DOHH2 (cell line): ENCODE data around the gene RBM22.

ENCODE experiments used
- H3F3A ChIP-seq: fragments of 200-600 bp; sonication (generic), shearing (Covaris generic); 2 replicates; pipeline ENCODE4 v1.6.0; 2016; ENCODE audit warnings: antibody characterized with exemption, mild to moderate bottlenecking; ENCODE audit not compliant: control insufficient read depth, insufficient read depth
- H3K27ac ChIP-seq: fragments of 200-600 bp; sonication (generic); 2 replicates; pipeline ENCODE4 v1.5.1; 2014; ENCODE audit warnings: low read depth, mild to moderate bottlenecking, low read length, moderate library complexity
- H3K27me3 ChIP-seq: fragments of 200-600 bp; sonication (generic); 2 replicates; pipeline ENCODE4 v1.6.1; 2014; ENCODE audit warnings: mild to moderate bottlenecking, low read length, mixed read lengths; ENCODE audit not compliant: control insufficient read depth
- H3K36me3 ChIP-seq: fragments of 200-600 bp; sonication (generic); 2 replicates; pipeline ENCODE4 v1.6.1; 2014; ENCODE audit warnings: mild to moderate bottlenecking, low read length, moderate library complexity, mixed read lengths; ENCODE audit not compliant: control insufficient read depth
- H3K4me1 ChIP-seq: fragments of 200-600 bp; sonication (generic); 2 replicates; pipeline ENCODE4 v1.6.1; 2014; ENCODE audit warnings: mild to moderate bottlenecking, low read length, mixed read lengths; ENCODE audit not compliant: control insufficient read depth
- H3K4me2 ChIP-seq: fragments of 200-600 bp; sonication (generic); 2 replicates; pipeline ENCODE4 v1.6.0; 2014; ENCODE audit warnings: mild to moderate bottlenecking, low read length, moderate library complexity
- H3K4me3 ChIP-seq: fragments of 200-600 bp; sonication (generic); 2 replicates; pipeline ENCODE4 v1.5.1; 2014; ENCODE audit warnings: mild to moderate bottlenecking, low read length, mixed read lengths
- H3K79me2 ChIP-seq: fragments of 200-600 bp; sonication (generic); 2 replicates; pipeline ENCODE4 v1.6.1; 2014; ENCODE audit warnings: mild to moderate bottlenecking, low read length, mixed read lengths; ENCODE audit not compliant: control insufficient read depth
- H3K9me2 ChIP-seq: fragments of 200-600 bp; sonication (generic); replicated peaks from 2 replicates; pipeline ENCODE4 v1.6.1; 2014; ENCODE audit warnings: mild to moderate bottlenecking, low read length, mixed read lengths; ENCODE audit not compliant: control insufficient read depth
- H3K9me3 ChIP-seq: fragments of 200-600 bp; sonication (generic); 2 replicates; pipeline ENCODE4 v1.6.1; 2014; ENCODE audit warnings: antibody characterized with exemption, low read length, mixed read lengths; ENCODE audit not compliant: control insufficient read depth, insufficient read depth
- H4K20me1 ChIP-seq: fragments of 200-600 bp; sonication (generic); 2 replicates; pipeline ENCODE4 v1.6.0; 2014; ENCODE audit warnings: low read depth, mild to moderate bottlenecking, antibody characterized with exemption, low read length, moderate library complexity; ENCODE audit not compliant: control insufficient read depth, insufficient read depth
- CTCF ChIP-seq: fragments of 200-600 bp; sonication (generic); IDR thresholded peaks from one replicate; pipeline ENCODE4 v1.5.1; 2014; ENCODE audit warnings: antibody characterized with exemption, mild to moderate bottlenecking, low read depth, low read length; ENCODE audit not compliant: poor library complexity, severe bottlenecking
- EZH2phosphoT487 ChIP-seq: fragments of 200-600 bp; sonication (generic); IDR thresholded peaks from 2 replicates; pipeline ENCODE4 v1.6.1; 2017; ENCODE audit warnings: borderline replicate concordance, mild to moderate bottlenecking, antibody characterized with exemption, low read length, moderate library complexity, mixed read lengths

The RBM22 gene

DNA sequence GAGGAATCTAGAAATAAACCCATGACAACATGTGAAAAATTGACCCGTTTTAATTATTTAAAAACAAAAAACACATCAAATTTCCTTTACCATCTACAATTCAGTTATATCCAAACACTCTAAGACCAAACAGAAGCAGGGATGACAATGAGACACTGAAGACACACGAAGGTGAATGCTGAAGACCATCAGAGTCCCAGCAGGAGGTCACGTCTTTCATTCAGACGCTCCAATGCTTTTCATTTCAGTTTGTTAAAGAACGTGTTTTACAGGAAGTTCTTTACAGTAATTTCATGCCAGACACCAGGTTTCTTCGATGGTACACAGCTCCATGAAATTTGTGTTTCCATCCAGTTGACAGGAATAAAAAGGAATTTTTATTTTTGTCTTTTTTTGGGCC is 10.1 kb downstream of the RBM22 start:
- H4K20me1 ChIP-seq = no peaks in the 10 kb centered on the region
- H3K27me3 ChIP-seq = no peaks in the 10 kb centered on the region
- peaks cover 6% of the 10 kb centered on the region for H3F3A ChIP-seq
- no peaks in the 10 kb centered on the region for H3K79me2 ChIP-seq
- no peaks in the 10 kb centered on the region for H3K9me2 ChIP-seq
- no peak overlapping the region for H3K27ac ChIP-seq
- no peak overlapping the region for H3K4me2 ChIP-seq
- peaks cover 52% of the 10 kb centered on the region for H3K36me3 ChIP-seq
- H3K4me3 ChIP-seq = no peak overlapping the region
- TF ChIP-seq CTCF = no peak
- no peak for TF ChIP-seq EZH2phosphoT487
- no peaks in the 10 kb centered on the region for H3K4me1 ChIP-seq
- no peaks in the 10 kb centered on the region for H3K9me3 ChIP-seq

DNA sequence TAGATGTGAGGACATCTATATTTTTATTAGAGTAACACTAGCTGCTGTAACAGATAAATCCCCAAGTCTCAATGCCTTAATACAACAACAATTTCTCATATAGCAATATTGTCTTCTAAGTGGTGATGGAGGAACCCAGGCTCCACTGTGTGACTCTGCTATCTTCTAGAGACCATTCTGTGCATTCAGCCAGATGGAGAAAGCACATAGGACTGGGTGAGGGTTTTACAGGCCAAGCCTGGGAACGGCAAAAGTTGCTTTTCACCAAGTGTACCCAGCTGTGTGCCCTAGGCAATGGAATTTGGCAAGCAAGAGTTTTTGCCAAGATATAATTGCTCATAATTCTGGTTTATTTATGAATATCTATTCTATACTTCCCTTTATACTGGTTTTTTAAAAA is 11.7 kb downstream of the RBM22 start:
- no peaks in the 10 kb centered on the region for H3K9me3 ChIP-seq
- H3K79me2 ChIP-seq = no peaks in the 10 kb centered on the region
- no peak for TF ChIP-seq EZH2phosphoT487
- TF ChIP-seq CTCF = no peak
- no peaks in the 10 kb centered on the region for H3K27me3 ChIP-seq
- H3K9me2 ChIP-seq = no peaks in the 10 kb centered on the region
- H3K36me3 ChIP-seq = peaks cover 36% of the 10 kb centered on the region
- no peak overlapping the region for H3K27ac ChIP-seq
- no peaks in the 10 kb centered on the region for H4K20me1 ChIP-seq
- H3K4me1 ChIP-seq = no peaks in the 10 kb centered on the region
- H3K4me2 ChIP-seq = no peak overlapping the region
- H3F3A ChIP-seq = peaks cover 6% of the 10 kb centered on the region
- no peak overlapping the region for H3K4me3 ChIP-seq

- H3K4me3 ChIP-seq = no peak overlapping the region
- no peaks in the 10 kb centered on the region for H3K36me3 ChIP-seq
- H3K9me3 ChIP-seq = no peaks in the 10 kb centered on the region
- H3K79me2 ChIP-seq = no peaks in the 10 kb centered on the region
- no peaks in the 10 kb centered on the region for H3F3A ChIP-seq
- H3K27me3 ChIP-seq = peaks cover 14% of the 10 kb centered on the region
- no peaks in the 10 kb centered on the region for H3K9me2 ChIP-seq
- no peak overlapping the region for H3K27ac ChIP-seq
- no peak overlapping the region for H3K4me2 ChIP-seq
- no peaks in the 10 kb centered on the region for H4K20me1 ChIP-seq
- TF ChIP-seq EZH2phosphoT487 (no peak), CTCF (no peak)
- no peaks in the 10 kb centered on the region for H3K4me1 ChIP-seq
Observed at GRCh38 chr5:150676578-150676977, 24.3 kb downstream of the RBM22 start.

DNA sequence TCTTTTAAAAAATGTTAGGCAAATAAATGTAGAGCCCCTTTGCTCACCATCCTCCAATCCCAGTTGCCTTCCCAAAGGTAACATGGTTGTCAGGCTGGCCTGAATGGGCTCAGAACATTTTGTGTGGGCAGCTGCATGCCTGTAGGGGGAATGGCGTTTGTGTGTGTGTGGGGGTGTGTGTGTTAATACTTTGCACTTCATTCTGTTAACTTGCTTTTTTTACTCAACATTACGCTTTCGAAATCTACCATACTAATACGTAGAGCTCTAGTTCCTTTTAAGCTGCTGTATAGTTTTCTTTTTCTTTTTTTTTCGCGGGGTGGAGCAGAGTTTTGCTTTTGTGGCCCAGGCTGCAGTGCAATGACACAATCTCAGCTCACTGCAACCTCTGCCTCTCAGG is 25.8 kb downstream of the RBM22 start:
- no peak overlapping the region for H3K4me2 ChIP-seq
- H3K27ac ChIP-seq = no peak overlapping the region
- no peaks in the 10 kb centered on the region for H3K9me3 ChIP-seq
- no peaks in the 10 kb centered on the region for H3K4me1 ChIP-seq
- peaks cover 29% of the 10 kb centered on the region for H3K27me3 ChIP-seq
- H3F3A ChIP-seq = no peaks in the 10 kb centered on the region
- no peaks in the 10 kb centered on the region for H3K9me2 ChIP-seq
- no peak for TF ChIP-seq CTCF
- TF ChIP-seq EZH2phosphoT487 = no peak
- H3K36me3 ChIP-seq = no peaks in the 10 kb centered on the region
- no peaks in the 10 kb centered on the region for H4K20me1 ChIP-seq
- H3K4me3 ChIP-seq = no peak overlapping the region
- H3K79me2 ChIP-seq = no peaks in the 10 kb centered on the region
